ENCODE data around the gene TMEM198. TPM values are rescaled to one million over a fixed set of nuclear protein-coding genes. Genes with fewer than 3 reads are reported as not detected.

TMEM198 gene
- total RNA-seq, 1 donor from 2014 or later = 2.9 TPM

GRCh38 chr2:219566640-219567039 lies 22.8 kb downstream of the TMEM198 start:
- Histone ChIP-seq H3K4me3 (no peak overlapping the region), H3K27me3 (no peaks in the 10 kb centered on the region), H3K36me3 (peaks cover 7% of the 10 kb centered on the region), H3K27ac (no peak overlapping the region), H3K9me3 (no peaks in the 10 kb centered on the region), H3K4me1 (peaks cover 6% of the 10 kb centered on the region)
- no peak for TF ChIP-seq CTCF (IDR thresholded peaks at IDR 0.05)
- ATAC-seq = no peak
- intact Hi-C loops (cut with DNase I) = no loop called here
- no peak for DNase-seq

GRCh38 chr2:219567131-219567530 lies 23.3 kb downstream of the TMEM198 start:
- no peak for TF ChIP-seq CTCF (IDR thresholded peaks at IDR 0.05)
- intact Hi-C loops (cut with DNase I) = no loop called here
- Histone ChIP-seq H3K4me3 (no peak overlapping the region), H3K4me1 (peaks cover 6% of the 10 kb centered on the region), H3K27ac (no peak overlapping the region), H3K9me3 (no peaks in the 10 kb centered on the region), H3K27me3 (no peaks in the 10 kb centered on the region), H3K36me3 (peaks cover 7% of the 10 kb centered on the region)
- no peak for DNase-seq
- ATAC-seq = no peak

GRCh38 chr2:219567791-219568361 lies 24.0 kb downstream of the TMEM198 start:
- no peak for ATAC-seq
- no peak for DNase-seq
- TF ChIP-seq CTCF (IDR thresholded peaks at IDR 0.05) = no peak
- Histone ChIP-seq H3K4me3 (no peak overlapping the region), H3K27ac (no peak overlapping the region), H3K36me3 (peaks cover 7% of the 10 kb centered on the region), H3K4me1 (peaks cover 6% of the 10 kb centered on the region), H3K9me3 (no peaks in the 10 kb centered on the region), H3K27me3 (no peaks in the 10 kb centered on the region)
- intact Hi-C loops (cut with DNase I) = no loop called here

- no peak for DNase-seq
- Histone ChIP-seq H3K4me3 (no peak overlapping the region), H3K27ac (no peak overlapping the region), H3K27me3 (no peaks in the 10 kb centered on the region), H3K4me1 (peaks cover 6% of the 10 kb centered on the region), H3K36me3 (peaks cover 7% of the 10 kb centered on the region), H3K9me3 (no peaks in the 10 kb centered on the region)
- TF ChIP-seq CTCF (IDR thresholded peaks at IDR 0.05) = no peak
- no peak for ATAC-seq
- intact Hi-C loops (cut with DNase I) = no loop called here
Observed at GRCh38 chr2:219569041-219569440, 25.2 kb downstream of the TMEM198 start.

GRCh38 chr2:219569635-219570034 lies 25.8 kb downstream of the TMEM198 start:
- no peaks in the 10 kb centered on the region for H3K9me3 ChIP-seq
- no peak for TF ChIP-seq CTCF (IDR thresholded peaks at IDR 0.05)
- H3K27ac ChIP-seq = no peak overlapping the region
- H3K4me3 ChIP-seq = peak overlapping the region; percentile 61
- H3K36me3 ChIP-seq = peaks cover 7% of the 10 kb centered on the region
- H3K27me3 ChIP-seq = no peaks in the 10 kb centered on the region
- H3K4me1 ChIP-seq = peaks cover 6% of the 10 kb centered on the region
- ATAC-seq = no peak
- DNase-seq = no peak
- intact Hi-C loops (cut with DNase I) = no loop called here
